ENCODE data around the gene GALNT14. TPM values are rescaled to one million over a fixed set of nuclear protein-coding genes. Genes with fewer than 3 reads are reported as not detected.

GALNT14 gene
- total and polyA plus RNA-seq, 9 of the 15 experiments (the other 6 are each of a cell fraction or from before 2014, with no cell fraction given), result 0.11 TPM; not detected in 8

GRCh38 chr2:31134480-31134879 is 3.8 kb downstream of the GALNT14 start:
- POLR2A ChIA-PET, result interaction anchor here (1.2 kb wide), 1 partner anchor 25 kb away, joined by 3 read pairs; no protein-coding TSS in a partner anchor
- no peak for ATAC-seq
- no peaks in the 10 kb centered on the region for H3K9me3 ChIP-seq (replicated peaks; ENCODE audit: control insufficient read depth, insufficient read depth, low read depth, low read length)
- H3K79me2 ChIP-seq (ENCODE audit: control insufficient read depth, insufficient read depth, low read length), result no peaks in the 10 kb centered on the region
- CTCF ChIA-PET (ENCODE audit: low intra/inter-chr PET ratio), result no interaction called here
- no peak for DNase-seq (ENCODE audit: extremely low read depth in 1 of 4, low spot score in 3 of 4)
- no peaks in the 10 kb centered on the region for H3K36me3 ChIP-seq (ENCODE audit: control insufficient read depth, insufficient read depth, low read length)
- in situ Hi-C loops (cut with MboI) (no loop called here), intact Hi-C loops (cut with micrococcal nuclease) (no loop called here)
- H2AFZ ChIP-seq (ENCODE audit: low read depth, low read length), result no peak overlapping the region
- TF ChIP-seq DPF2 (IDR thresholded peaks at IDR 0.05) (no peak), ZZZ3 (IDR thresholded peaks at IDR 0.05) (no peak), ZNF140 (CRISPR knock-in tag; IDR thresholded peaks at IDR 0.05) (no peak), HMGXB4 (CRISPR knock-in tag; IDR thresholded peaks at IDR 0.05) (no peak), BMI1 (IDR thresholded peaks at IDR 0.05; ENCODE audit: low read length) (no peak), NFYB (IDR thresholded peaks at IDR 0.05; ENCODE audit: extremely low read depth, insufficient read length) (no peak), SLC30A9 (CRISPR knock-in tag; IDR thresholded peaks at IDR 0.05) (no peak)
- H3K4me1 ChIP-seq (replicated peaks in 1 of 2; ENCODE audit: control insufficient read depth in 2 of 2, insufficient read depth in 2 of 2, low read length in 2 of 2), result no peaks in the 10 kb centered on the region; a peak in 1 of 5 replicates
- WGBS (ENCODE audit: insufficient coverage, low coverage, missing lambda C conversion rate), result 0% methylated on average over 5 of the region's 5 CpGs
- BruUV-seq (replicated peaks), result no TSS peak
- no peak overlapping the region for H3K9ac ChIP-seq (ENCODE audit: insufficient read depth in 1 of 2, low read depth in 2 of 2, low read length in 2 of 2)
- peaks cover 0 to 16% of the 10 kb centered on the region in 2 experiments; a peak in 3 of 5 replicates for H3K27me3 ChIP-seq (ENCODE audit: control insufficient read depth in 2 of 2, insufficient read depth in 2 of 2, low read length in 2 of 2)
- no peak overlapping the region for H3K4me2 ChIP-seq (ENCODE audit: insufficient read depth, low read length)
- no peaks in the 10 kb centered on the region for H3K9me1 ChIP-seq (ENCODE audit: control insufficient read depth, insufficient read depth, low read length)
- no peak overlapping the region for H3K4me3 ChIP-seq
- FAIRE-seq, result no peak
- H3K27ac ChIP-seq (ENCODE audit: extremely low read depth, low read depth, low read length), result no peak overlapping the region
- no peaks in the 10 kb centered on the region for H4K20me1 ChIP-seq (replicated peaks; ENCODE audit: control insufficient read depth, insufficient read depth, low read length)
